GM12873 (cell line): ENCODE results near the gene FECH.

Experiments used
- TF ChIP-seq, protein P1 (sequence below): IDR thresholded peaks from 2 replicates; pipeline ENCODE4 v1.5.1; 2012; ENCODE audit warnings: low read depth, mild to moderate bottlenecking, moderate library complexity, low read length, control low read depth; ENCODE audit not compliant: insufficient read depth; ENCODE audit errors: missing control alignments

Gene FECH, protein sequence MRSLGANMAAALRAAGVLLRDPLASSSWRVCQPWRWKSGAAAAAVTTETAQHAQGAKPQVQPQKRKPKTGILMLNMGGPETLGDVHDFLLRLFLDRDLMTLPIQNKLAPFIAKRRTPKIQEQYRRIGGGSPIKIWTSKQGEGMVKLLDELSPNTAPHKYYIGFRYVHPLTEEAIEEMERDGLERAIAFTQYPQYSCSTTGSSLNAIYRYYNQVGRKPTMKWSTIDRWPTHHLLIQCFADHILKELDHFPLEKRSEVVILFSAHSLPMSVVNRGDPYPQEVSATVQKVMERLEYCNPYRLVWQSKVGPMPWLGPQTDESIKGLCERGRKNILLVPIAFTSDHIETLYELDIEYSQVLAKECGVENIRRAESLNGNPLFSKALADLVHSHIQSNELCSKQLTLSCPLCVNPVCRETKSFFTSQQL

DNA sequence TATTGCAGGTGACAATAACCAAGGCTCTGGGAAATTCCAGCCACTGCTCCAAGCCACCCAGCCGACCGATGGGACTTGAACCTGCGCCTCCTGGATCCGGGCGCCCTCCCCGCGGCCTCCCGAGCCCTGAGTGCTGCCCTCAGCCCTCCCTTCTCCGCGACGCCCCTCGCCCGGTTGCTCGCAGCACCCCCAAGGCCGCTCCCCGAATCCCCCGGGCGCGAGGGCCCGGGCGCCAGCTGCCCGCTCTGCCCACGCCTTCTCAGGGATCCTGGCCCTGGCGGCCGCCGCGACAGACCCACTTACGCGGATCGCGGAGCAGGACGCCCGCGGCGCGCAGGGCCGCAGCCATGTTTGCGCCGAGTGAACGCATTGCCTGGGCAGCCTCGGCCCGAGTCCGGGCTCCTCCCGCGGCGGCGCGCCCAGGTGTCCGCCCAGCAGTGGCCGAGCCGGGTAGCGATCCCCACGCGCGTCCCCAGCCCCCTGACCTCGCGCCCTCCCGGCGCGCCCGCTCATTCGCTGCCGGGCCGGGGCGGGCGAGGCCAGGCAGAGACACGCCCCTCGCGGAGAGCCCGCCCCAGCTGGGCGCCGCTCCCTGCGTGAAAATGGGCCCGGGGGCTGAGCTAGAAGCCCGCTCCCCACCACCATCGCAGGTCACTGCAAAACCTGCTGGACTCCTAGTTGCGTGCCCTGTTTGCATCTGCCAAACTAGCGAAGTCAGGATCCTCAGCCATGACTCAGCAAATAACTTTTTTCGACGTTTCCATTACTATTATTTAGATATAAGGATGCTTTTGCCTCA is at the start of gene FECH:
FECH (minus strand) TSS at position 452 of the 799 bp plus-strand sequence; CDS start at position 370, 82 bp downstream.
- TF ChIP-seq, protein P1, sequence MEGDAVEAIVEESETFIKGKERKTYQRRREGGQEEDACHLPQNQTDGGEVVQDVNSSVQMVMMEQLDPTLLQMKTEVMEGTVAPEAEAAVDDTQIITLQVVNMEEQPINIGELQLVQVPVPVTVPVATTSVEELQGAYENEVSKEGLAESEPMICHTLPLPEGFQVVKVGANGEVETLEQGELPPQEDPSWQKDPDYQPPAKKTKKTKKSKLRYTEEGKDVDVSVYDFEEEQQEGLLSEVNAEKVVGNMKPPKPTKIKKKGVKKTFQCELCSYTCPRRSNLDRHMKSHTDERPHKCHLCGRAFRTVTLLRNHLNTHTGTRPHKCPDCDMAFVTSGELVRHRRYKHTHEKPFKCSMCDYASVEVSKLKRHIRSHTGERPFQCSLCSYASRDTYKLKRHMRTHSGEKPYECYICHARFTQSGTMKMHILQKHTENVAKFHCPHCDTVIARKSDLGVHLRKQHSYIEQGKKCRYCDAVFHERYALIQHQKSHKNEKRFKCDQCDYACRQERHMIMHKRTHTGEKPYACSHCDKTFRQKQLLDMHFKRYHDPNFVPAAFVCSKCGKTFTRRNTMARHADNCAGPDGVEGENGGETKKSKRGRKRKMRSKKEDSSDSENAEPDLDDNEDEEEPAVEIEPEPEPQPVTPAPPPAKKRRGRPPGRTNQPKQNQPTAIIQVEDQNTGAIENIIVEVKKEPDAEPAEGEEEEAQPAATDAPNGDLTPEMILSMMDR: no peak

DNA sequence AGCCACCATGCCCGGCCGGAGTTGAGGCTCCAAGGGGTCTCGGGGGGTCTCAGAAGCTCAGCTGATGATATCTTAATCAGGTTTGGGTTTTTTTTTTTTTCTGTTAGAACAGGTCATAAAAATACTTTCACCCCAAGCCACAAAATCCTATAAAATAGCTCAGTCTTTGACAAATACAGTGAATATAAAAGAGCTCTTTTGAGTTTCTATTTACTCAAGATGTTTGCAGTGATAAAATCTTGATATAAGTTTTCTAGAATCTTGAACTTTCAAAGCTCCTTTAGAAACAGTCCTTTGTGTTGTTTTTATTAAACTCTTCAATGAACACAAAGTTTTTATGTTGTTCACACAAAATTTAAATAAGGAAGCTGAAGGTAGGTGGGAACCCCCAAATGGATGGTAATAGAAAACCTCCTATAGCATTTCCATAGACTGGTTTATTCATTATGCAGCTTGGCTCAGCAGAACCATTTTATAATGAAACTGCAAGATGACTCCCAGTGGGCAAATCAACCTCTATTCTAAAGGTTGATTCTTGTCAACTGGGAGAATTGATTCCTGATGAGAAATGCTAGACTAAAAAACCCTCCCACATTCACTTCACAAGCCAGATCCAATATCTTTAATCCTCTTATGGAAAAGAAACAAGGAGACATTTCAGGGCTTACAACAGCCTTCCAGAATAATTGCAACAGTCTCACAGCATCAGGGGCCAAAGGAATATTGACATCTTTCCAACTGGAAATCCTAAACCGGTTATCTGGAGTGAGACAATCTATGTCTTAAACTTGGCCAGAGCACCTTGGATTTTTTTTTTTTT is 48.7 kb upstream of the FECH start:
- TF ChIP-seq, protein P1: no peak

DNA sequence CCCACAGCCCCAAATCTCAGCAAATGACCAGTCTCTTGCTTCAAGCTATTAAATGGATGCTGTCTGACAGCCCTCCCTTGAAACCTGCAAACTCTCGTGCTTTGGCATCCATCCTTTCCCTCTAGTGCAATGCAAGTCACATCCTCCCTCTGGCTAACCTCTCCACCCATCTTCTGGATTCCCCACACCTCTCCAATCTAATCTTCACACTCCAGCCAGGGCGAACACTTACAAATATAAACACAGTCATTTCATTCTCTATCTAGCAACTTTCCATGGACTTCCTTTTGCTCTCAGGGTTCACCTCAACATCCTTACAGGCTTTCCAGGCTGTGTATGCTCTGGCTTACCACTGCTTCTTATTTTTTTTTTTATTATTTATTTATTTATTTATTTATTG is 45.2 kb upstream of the FECH start:
- TF ChIP-seq, protein P1: no peak

DNA sequence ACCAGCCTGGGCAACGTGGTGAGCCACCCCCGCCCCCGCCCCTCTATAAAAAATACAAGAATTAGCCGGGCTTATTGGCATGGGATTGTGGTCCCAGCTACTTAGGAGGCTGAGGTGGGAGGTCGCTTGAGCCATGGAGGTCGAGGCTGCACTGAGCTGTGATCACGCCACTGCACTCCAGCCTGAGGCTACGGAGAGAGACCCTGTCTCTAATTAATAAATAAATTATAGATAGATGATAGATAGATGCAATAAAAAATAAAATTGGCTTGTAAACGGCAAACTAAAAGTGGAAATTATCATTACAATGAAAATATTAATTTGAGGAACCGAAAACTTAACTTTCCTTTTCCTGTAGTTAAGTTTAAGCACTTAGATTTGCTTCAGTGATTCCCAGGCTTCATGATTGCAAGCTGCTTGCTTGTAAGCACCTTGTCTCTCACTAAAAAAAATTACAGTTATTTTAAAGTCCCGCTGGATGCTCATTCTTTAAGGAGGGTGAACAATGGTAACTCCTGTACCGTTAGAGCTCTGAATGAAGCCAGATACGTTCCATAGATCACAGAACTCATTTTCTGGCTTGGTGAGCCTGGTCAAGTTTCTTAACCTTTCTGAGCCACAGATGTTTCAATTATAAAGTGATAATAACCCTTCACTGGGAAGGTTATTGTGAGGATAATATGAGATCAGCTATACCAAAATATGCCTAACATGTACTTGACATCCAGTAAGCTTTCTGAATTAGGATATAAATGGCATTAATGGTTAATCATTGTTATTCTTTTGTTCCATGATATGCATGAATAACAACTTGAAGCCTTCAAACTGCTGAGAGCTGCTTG is 44.5 kb upstream of the FECH start:
- TF ChIP-seq, protein P1: no peak

DNA sequence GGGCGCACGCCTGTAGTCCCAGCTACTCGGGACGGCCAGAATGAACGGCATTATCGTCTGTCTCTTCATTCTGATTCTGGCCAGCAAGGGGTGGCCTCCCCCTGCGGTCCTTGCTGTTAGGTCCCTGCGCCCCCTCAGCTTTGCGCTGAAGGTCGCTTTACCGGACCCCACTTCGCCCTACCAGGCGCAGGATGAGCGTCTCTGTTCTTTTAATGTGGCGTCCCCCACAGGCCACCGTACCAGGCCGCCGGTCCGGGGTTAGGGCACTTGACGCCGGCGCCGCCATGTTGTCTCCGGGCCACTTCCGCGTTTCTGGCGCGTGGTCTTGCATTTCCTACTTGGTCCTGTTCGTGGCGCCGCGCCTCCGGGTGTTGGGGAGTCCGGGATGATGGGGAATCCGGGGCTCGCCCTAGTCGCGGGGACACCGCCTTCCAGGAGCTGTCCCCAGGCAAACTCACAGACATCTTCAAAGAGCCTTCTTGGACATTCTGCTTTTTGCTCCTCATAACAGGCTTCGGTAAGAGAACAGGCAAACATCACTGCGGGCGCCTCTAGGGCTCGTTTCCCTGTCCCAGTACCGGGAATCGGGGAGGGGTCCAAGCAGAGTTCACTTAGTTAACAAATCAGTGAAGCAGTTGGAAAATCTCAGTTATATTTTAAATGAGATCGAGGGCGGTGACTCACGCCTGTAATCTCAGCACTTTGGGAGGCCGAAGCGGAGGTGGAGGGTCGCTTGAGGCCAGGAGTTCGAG is 43.7 kb upstream of the FECH start:
- TF ChIP-seq, protein P1: peak; percentile 64

DNA sequence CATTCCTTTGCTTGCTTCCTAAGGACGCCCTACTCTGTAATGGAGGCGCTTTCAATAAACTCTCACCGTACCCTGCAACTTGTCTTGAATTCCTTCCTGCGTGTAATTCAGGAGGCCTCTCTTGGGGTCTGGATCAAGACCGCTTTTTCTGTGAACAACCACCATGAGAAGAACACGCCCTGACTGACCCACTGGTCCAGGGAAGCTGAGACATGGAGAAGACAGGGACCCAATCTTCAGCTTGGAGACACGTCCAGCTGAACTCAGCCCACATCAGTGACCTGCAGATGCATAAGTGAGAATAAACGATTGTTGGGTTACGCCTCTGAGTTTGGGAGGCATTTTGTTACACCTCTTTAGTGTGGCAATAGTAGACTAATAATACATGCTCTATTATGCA is 42.9 kb upstream of the FECH start:
- TF ChIP-seq, protein P1: no peak
